ENCODE data around the gene CYP4F22.
A peak's percentile ranks its signal among the peaks of the same experiment; 100 is the strongest.
"Not testable (repeated sequence)": the region's sequence is repeated elsewhere in the genome, so short reads cannot be mapped to it uniquely, and the experiment has no call there.

Gene CYP4F22

DNA sequence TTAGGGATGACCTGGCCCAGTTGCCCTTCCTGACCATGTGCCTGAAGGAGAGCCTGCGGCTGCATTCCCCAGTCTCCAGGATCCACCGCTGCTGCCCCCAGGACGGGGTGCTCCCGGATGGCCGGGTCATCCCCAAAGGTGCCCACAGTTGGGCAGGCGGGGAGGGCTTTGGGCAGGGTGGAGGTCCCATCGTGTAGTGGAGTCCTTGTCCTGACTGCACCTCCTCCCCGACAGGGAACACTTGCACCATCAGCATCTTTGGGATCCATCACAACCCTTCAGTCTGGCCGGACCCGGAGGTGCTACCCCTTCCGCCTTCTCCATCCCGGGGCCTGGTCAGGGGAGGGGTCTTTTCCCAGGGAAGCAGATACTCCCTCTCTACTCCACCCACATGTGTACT lies 75.0 kb downstream of the CYP4F22 start:
- Histone ChIP-seq H3K36me3 (ENCODE audit: insufficient read depth, insufficient read length, low read length) (no peaks in the 10 kb centered on the region), H3K4me1 (ENCODE audit: insufficient read depth, insufficient read length) (no peaks in the 10 kb centered on the region), H3K4me3 (ENCODE audit: insufficient read length, low read depth) (no peak overlapping the region), H3K9ac (ENCODE audit: insufficient read length, low read depth) (no peak overlapping the region), H3K9me3 (ENCODE audit: insufficient read depth, low read length) (no peaks in the 10 kb centered on the region), H3K27me3 (ENCODE audit: insufficient read depth, insufficient read length) (peaks cover 4% of the 10 kb centered on the region)
- no peak for TF ChIP-seq ZNF274 (IDR thresholded peaks at IDR 0.05; ENCODE audit: low read depth, low read length)
- TF ChIP-seq SUZ12 (IDR thresholded peaks at IDR 0.05; ENCODE audit: extremely low read depth, insufficient read depth, insufficient read length) = no peak
- no peak for TF ChIP-seq YY1 (IDR thresholded peaks at IDR 0.05; ENCODE audit: insufficient read depth, insufficient read length)
- DNase-seq (ENCODE audit: low read depth, low spot score) = no peak

GRCh38 chr19:15584095-15584494 lies 75.8 kb downstream of the CYP4F22 start:
- Histone ChIP-seq H3K4me1 (ENCODE audit: insufficient read depth, insufficient read length) (no peaks in the 10 kb centered on the region), H3K36me3 (ENCODE audit: insufficient read depth, insufficient read length, low read length) (no peaks in the 10 kb centered on the region), H3K27me3 (ENCODE audit: insufficient read depth, insufficient read length) (peaks cover 4% of the 10 kb centered on the region), H3K9ac (ENCODE audit: insufficient read length, low read depth) (peak overlapping the region; percentile 52), H3K9me3 (ENCODE audit: insufficient read depth, low read length) (no peaks in the 10 kb centered on the region), H3K4me3 (ENCODE audit: insufficient read length, low read depth) (peak overlapping the region; percentile 29)
- TF ChIP-seq SUZ12 (IDR thresholded peaks at IDR 0.05; ENCODE audit: extremely low read depth, insufficient read depth, insufficient read length) (no peak), ZNF274 (IDR thresholded peaks at IDR 0.05; ENCODE audit: low read depth, low read length) (no peak), YY1 (IDR thresholded peaks at IDR 0.05; ENCODE audit: insufficient read depth, insufficient read length) (no peak)
- DNase-seq (ENCODE audit: low read depth, low spot score) = no peak

DNA sequence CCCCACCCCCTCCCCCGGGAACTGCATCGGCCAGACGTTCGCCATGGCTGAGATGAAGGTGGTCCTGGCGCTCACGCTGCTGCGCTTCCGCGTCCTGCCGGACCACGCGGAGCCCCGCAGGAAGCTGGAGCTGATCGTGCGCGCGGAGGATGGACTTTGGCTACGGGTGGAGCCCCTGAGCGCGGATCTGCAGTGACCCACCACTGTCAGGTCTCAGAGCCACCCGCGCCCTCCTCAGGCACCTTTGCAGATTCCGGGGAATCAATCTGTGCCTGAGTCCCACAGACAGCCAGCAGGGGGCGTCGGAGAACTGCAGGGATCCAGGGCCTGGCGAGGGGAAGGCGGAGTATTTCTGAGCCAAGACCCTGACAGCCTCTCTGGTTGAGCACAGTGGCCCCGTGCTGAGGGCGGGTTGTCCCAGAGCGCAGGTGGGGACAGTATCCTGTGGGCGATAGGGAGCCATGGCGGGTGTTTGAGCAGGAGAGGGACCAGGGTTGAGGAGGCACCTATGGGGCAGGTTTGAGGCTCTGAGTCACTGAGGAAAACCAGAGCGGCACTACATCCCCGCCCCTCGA lies 76.3 kb downstream of the CYP4F22 start:
- H3K27me3 ChIP-seq (ENCODE audit: insufficient read depth, insufficient read length) = peaks cover 4% of the 10 kb centered on the region
- H3K4me1 ChIP-seq (ENCODE audit: insufficient read depth, insufficient read length) = no peaks in the 10 kb centered on the region
- H3K4me3 ChIP-seq (ENCODE audit: insufficient read length, low read depth) = peak overlapping the region; percentile 29
- peak; percentile 77 for DNase-seq (ENCODE audit: low read depth, low spot score)
- no peaks in the 10 kb centered on the region for H3K9me3 ChIP-seq (ENCODE audit: insufficient read depth, low read length)
- H3K36me3 ChIP-seq (ENCODE audit: insufficient read depth, insufficient read length, low read length) = no peaks in the 10 kb centered on the region
- H3K9ac ChIP-seq (ENCODE audit: insufficient read length, low read depth) = peak overlapping the region; percentile 52
- TF ChIP-seq SUZ12 (IDR thresholded peaks at IDR 0.05; ENCODE audit: extremely low read depth, insufficient read depth, insufficient read length) = no peak
- no peak for TF ChIP-seq YY1 (IDR thresholded peaks at IDR 0.05; ENCODE audit: insufficient read depth, insufficient read length)
- TF ChIP-seq ZNF274 (IDR thresholded peaks at IDR 0.05; ENCODE audit: low read depth, low read length) = no peak

GRCh38 chr19:15587663-15588062 lies 79.3 kb downstream of the CYP4F22 start:
- H3K27me3 ChIP-seq (ENCODE audit: insufficient read depth, insufficient read length) = peaks cover 4% of the 10 kb centered on the region
- H3K9me3 ChIP-seq (ENCODE audit: insufficient read depth, low read length) = peaks cover 9% of the 10 kb centered on the region; the same call in 1 of the 2 replicates
- TF ChIP-seq YY1 (IDR thresholded peaks at IDR 0.05; ENCODE audit: insufficient read depth, insufficient read length) (no peak), SUZ12 (IDR thresholded peaks at IDR 0.05; ENCODE audit: extremely low read depth, insufficient read depth, insufficient read length) (no peak), ZNF274 (IDR thresholded peaks at IDR 0.05; ENCODE audit: low read depth, low read length) (no peak)
- no peak for DNase-seq (ENCODE audit: low read depth, low spot score)
- no peaks in the 10 kb centered on the region for H3K4me1 ChIP-seq (ENCODE audit: insufficient read depth, insufficient read length)
- no peak overlapping the region for H3K9ac ChIP-seq (ENCODE audit: insufficient read length, low read depth)
- H3K4me3 ChIP-seq (ENCODE audit: insufficient read length, low read depth) = no peak overlapping the region
- H3K36me3 ChIP-seq (ENCODE audit: insufficient read depth, insufficient read length, low read length) = no peaks in the 10 kb centered on the region

DNA sequence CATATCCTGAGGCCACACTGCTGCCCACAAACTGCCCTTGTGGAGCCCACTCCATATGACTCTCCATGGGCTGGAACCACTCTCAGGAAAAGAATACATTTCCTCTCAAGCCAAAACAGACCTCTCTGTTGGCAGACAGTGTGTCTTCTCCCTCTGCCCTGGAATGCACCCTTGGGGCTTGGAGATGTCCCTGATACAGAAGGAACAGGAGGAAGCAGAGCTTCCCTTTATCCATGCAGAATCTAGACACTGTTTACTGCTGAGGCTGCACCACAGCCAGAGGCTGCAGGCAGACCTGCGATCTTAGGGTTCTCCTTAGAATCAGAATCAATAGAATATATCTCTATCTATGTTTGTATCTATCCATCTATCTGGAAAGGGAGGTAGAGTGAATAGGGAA lies 79.9 kb downstream of the CYP4F22 start:
- H3K9me3 ChIP-seq (ENCODE audit: insufficient read depth, low read length) = peaks cover 9% of the 10 kb centered on the region; the same call in 1 of the 2 replicates
- no peak for TF ChIP-seq SUZ12 (IDR thresholded peaks at IDR 0.05; ENCODE audit: extremely low read depth, insufficient read depth, insufficient read length)
- no peak for TF ChIP-seq ZNF274 (IDR thresholded peaks at IDR 0.05; ENCODE audit: low read depth, low read length)
- TF ChIP-seq YY1 (IDR thresholded peaks at IDR 0.05; ENCODE audit: insufficient read depth, insufficient read length) = no peak
- no peak for DNase-seq (ENCODE audit: low read depth, low spot score)
- no peaks in the 10 kb centered on the region for H3K36me3 ChIP-seq (ENCODE audit: insufficient read depth, insufficient read length, low read length)
- H3K4me1 ChIP-seq (ENCODE audit: insufficient read depth, insufficient read length) = no peaks in the 10 kb centered on the region
- H3K4me3 ChIP-seq (ENCODE audit: insufficient read length, low read depth) = no peak overlapping the region
- peaks cover 1% of the 10 kb centered on the region for H3K27me3 ChIP-seq (ENCODE audit: insufficient read depth, insufficient read length)
- no peak overlapping the region for H3K9ac ChIP-seq (ENCODE audit: insufficient read length, low read depth)

GRCh38 chr19:15589760-15590451 lies 81.6 kb downstream of the CYP4F22 start:
- Histone ChIP-seq H3K36me3 (ENCODE audit: insufficient read depth, insufficient read length, low read length) (no peaks in the 10 kb centered on the region), H3K9ac (ENCODE audit: insufficient read length, low read depth) (no peak overlapping the region), H3K27me3 (ENCODE audit: insufficient read depth, insufficient read length) (no peaks in the 10 kb centered on the region), H3K4me1 (ENCODE audit: insufficient read depth, insufficient read length) (no peaks in the 10 kb centered on the region), H3K9me3 (ENCODE audit: insufficient read depth, low read length) (peaks cover 9% of the 10 kb centered on the region; the same call in 1 of the 2 replicates), H3K4me3 (ENCODE audit: insufficient read length, low read depth) (no peak overlapping the region)
- no peak for TF ChIP-seq YY1 (IDR thresholded peaks at IDR 0.05; ENCODE audit: insufficient read depth, insufficient read length)
- no peak for TF ChIP-seq SUZ12 (IDR thresholded peaks at IDR 0.05; ENCODE audit: extremely low read depth, insufficient read depth, insufficient read length)
- TF ChIP-seq ZNF274 (IDR thresholded peaks at IDR 0.05; ENCODE audit: low read depth, low read length) = no peak
- DNase-seq (ENCODE audit: low read depth, low spot score) = no peak

GRCh38 chr19:15591796-15592195 lies 83.5 kb downstream of the CYP4F22 start:
- Histone ChIP-seq H3K9ac (ENCODE audit: insufficient read length, low read depth) (no peak overlapping the region), H3K9me3 (ENCODE audit: insufficient read depth, low read length) (peaks cover 9% of the 10 kb centered on the region; the same call in 1 of the 2 replicates), H3K27me3 (ENCODE audit: insufficient read depth, insufficient read length) (no peaks in the 10 kb centered on the region), H3K4me1 (ENCODE audit: insufficient read depth, insufficient read length) (no peaks in the 10 kb centered on the region), H3K36me3 (ENCODE audit: insufficient read depth, insufficient read length, low read length) (no peaks in the 10 kb centered on the region), H3K4me3 (ENCODE audit: insufficient read length, low read depth) (no peak overlapping the region)
- TF ChIP-seq YY1 (IDR thresholded peaks at IDR 0.05; ENCODE audit: insufficient read depth, insufficient read length) = no peak
- no peak for TF ChIP-seq ZNF274 (IDR thresholded peaks at IDR 0.05; ENCODE audit: low read depth, low read length)
- TF ChIP-seq SUZ12 (IDR thresholded peaks at IDR 0.05; ENCODE audit: extremely low read depth, insufficient read depth, insufficient read length) = no peak
- DNase-seq (ENCODE audit: low read depth, low spot score) = no peak

DNA sequence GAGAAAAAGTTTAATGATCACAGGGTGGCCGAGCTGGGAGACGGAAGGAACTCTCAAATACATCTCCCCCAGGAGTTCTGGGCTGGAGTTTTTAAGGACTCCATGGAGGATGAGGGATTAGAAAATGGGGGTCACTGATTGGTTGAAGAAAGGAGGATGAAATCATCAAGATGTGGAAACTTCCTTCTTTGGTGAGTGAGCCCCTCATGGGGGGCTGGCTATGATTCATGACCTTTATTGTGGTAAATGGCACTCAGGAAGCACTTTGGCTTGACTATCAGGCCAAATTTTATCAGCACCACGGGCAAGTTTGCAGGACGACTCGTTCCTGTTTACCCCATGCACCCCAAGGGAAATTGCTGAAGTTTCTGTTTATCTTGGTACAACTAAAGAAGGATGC lies 84.2 kb downstream of the CYP4F22 start:
- not testable (repeated sequence) for H3K4me1 ChIP-seq (ENCODE audit: insufficient read depth, insufficient read length); H3K4me3 ChIP-seq (ENCODE audit: insufficient read length, low read depth); DNase-seq (ENCODE audit: low read depth, low spot score)

DNA sequence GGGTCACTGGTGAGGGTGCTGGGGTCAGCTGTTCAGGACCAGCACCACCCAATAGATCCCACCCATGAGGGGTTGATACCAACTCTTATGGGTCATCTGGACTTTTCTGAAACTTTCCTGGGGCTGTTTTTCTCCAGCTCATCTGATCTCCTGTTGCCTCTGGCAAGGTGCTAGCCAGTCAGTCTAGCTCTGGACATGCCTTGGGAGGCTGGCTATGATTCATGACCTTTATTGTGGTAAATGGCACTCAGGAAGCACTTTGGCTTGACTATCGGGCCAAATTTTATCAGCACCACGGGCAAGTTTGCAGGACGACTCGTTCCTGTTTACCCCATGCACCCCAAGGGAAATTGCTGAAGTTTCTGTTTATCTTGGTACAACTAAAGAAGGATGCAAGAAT lies 85.4 kb downstream of the CYP4F22 start:
- not testable (repeated sequence) for H3K9me3 ChIP-seq (ENCODE audit: insufficient read depth, low read length); H3K4me3 ChIP-seq (ENCODE audit: insufficient read length, low read depth); H3K9ac ChIP-seq (ENCODE audit: insufficient read length, low read depth); H3K4me1 ChIP-seq (ENCODE audit: insufficient read depth, insufficient read length); DNase-seq (ENCODE audit: low read depth, low spot score); H3K27me3 ChIP-seq (ENCODE audit: insufficient read depth, insufficient read length); H3K36me3 ChIP-seq (ENCODE audit: insufficient read depth, insufficient read length, low read length)

More for the DNA sequence above, 84.2 kb downstream of the CYP4F22 start:
- not testable (repeated sequence) for H3K9ac ChIP-seq (ENCODE audit: insufficient read length, low read depth); H3K36me3 ChIP-seq (ENCODE audit: insufficient read depth, insufficient read length, low read length); H3K9me3 ChIP-seq (ENCODE audit: insufficient read depth, low read length); H3K27me3 ChIP-seq (ENCODE audit: insufficient read depth, insufficient read length)

Measured in NT2/D1 (cell line).